Measurements from ENCODE around the gene ADAMTS1.

ADAMTS1 gene

DNA sequence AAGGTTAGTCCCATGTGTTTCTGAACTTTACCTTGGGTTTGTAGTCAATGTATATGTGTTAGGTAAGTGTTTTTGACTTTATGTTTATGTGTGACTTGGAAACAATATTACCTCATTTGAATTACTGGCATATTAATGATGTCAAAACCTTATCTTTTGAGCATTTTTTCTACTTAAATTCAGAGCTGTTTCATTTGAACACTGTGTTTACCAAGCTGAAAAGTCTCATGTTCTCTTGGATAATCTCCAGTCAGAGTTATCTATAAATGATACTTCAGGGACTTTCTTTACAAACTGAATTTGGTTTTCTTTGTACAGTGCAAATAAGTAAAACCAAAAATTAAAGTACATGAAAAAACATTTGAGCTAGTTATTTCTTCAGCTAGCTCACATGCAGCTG lies 30.0 kb downstream of the ADAMTS1 start:
- Histone ChIP-seq H2BK12ac (ENCODE audit: low read length in 2 of 2) (no peak overlapping the region), H4K8ac (ENCODE audit: low read length) (no peak overlapping the region), H2BK120ac (ENCODE audit: low read depth, low read length) (no peak overlapping the region), H3K79me1 (replicated peaks; ENCODE audit: low read length, poor library complexity, severe bottlenecking) (no peaks in the 10 kb centered on the region), H3K9ac (ENCODE audit: low read length) (peak overlapping the region; percentile 73), H3K14ac (ENCODE audit: low read length in 2 of 2) (no peak overlapping the region), H3K9me3 (ENCODE audit: control insufficient read depth, low read length) (no peaks in the 10 kb centered on the region), H3K36me3 (ENCODE audit: control insufficient read depth in 1 of 2, insufficient read depth in 2 of 2, low read depth in 1 of 2, low read length in 2 of 2) (no peaks in the 10 kb centered on the region), H2BK15ac (ENCODE audit: low read depth, poor library complexity, severe bottlenecking) (no peak overlapping the region), H3K27me3 (ENCODE audit: control insufficient read depth in 1 of 2, insufficient read depth in 1 of 2, low read length in 2 of 2) (no peaks in the 10 kb centered on the region), H3K4me3 (ENCODE audit: insufficient read depth in 1 of 2, low read depth in 1 of 2, low read length in 2 of 2) (no peak overlapping the region), H3K4me1 (ENCODE audit: control insufficient read depth, insufficient read depth, low read depth, low read length) (no peaks in the 10 kb centered on the region), H3K18ac (ENCODE audit: low read depth in 1 of 2, low read length in 2 of 2) (no peak overlapping the region), H3K27ac (ENCODE audit: low read length, poor library complexity, severe bottlenecking) (no peak overlapping the region), H4K91ac (ENCODE audit: low read length) (no peak overlapping the region), H3K4ac (ENCODE audit: low read depth in 1 of 2, low read length in 2 of 2) (no peak overlapping the region), H3K4me2 (ENCODE audit: low read length, poor library complexity, severe bottlenecking) (no peak overlapping the region), H3K23ac (ENCODE audit: low read length in 2 of 2) (no peak overlapping the region), H2BK5ac (ENCODE audit: low read depth, low read length, poor library complexity, severe bottlenecking) (no peak overlapping the region), H2AFZ (ENCODE audit: low read depth, low read length) (no peak overlapping the region), H2AK5ac (ENCODE audit: low read length, severe bottlenecking) (no peak overlapping the region)
- no peak for DNase-seq

- Histone ChIP-seq H2BK15ac (ENCODE audit: low read depth, poor library complexity, severe bottlenecking) (peak overlapping the region; percentile 21), H2AK5ac (ENCODE audit: low read length, severe bottlenecking) (no peak overlapping the region), H2BK5ac (ENCODE audit: low read depth, low read length, poor library complexity, severe bottlenecking) (no peak overlapping the region), H3K18ac (ENCODE audit: low read depth in 1 of 2, low read length in 2 of 2) (no peak overlapping the region), H2BK120ac (ENCODE audit: low read depth, low read length) (no peak overlapping the region), H3K4me2 (ENCODE audit: low read length, poor library complexity, severe bottlenecking) (no peak overlapping the region), H3K4me3 (ENCODE audit: insufficient read depth in 1 of 2, low read depth in 1 of 2, low read length in 2 of 2) (no peak overlapping the region), H3K27me3 (ENCODE audit: control insufficient read depth in 1 of 2, insufficient read depth in 1 of 2, low read length in 2 of 2) (no peaks in the 10 kb centered on the region), H3K27ac (ENCODE audit: low read length, poor library complexity, severe bottlenecking) (no peak overlapping the region), H3K4me1 (ENCODE audit: control insufficient read depth, insufficient read depth, low read depth, low read length) (no peaks in the 10 kb centered on the region), H3K36me3 (ENCODE audit: control insufficient read depth in 1 of 2, insufficient read depth in 2 of 2, low read depth in 1 of 2, low read length in 2 of 2) (no peaks in the 10 kb centered on the region), H4K91ac (ENCODE audit: low read length) (no peak overlapping the region), H4K8ac (ENCODE audit: low read length) (no peak overlapping the region), H3K79me1 (replicated peaks; ENCODE audit: low read length, poor library complexity, severe bottlenecking) (no peaks in the 10 kb centered on the region), H3K23ac (ENCODE audit: low read length in 2 of 2) (no peak overlapping the region), H2AFZ (ENCODE audit: low read depth, low read length) (no peak overlapping the region), H2BK12ac (ENCODE audit: low read length in 2 of 2) (no peak overlapping the region), H3K9ac (ENCODE audit: low read length) (no peak overlapping the region), H3K14ac (ENCODE audit: low read length in 2 of 2) (no peak overlapping the region), H3K4ac (ENCODE audit: low read depth in 1 of 2, low read length in 2 of 2) (no peak overlapping the region), H3K9me3 (ENCODE audit: control insufficient read depth, low read length) (no peaks in the 10 kb centered on the region)
- DNase-seq, result no peak
- WGBS, result no CpG with 5 or more reads among the region's 1 CpG
Measured at GRCh38 chr21:26814386-26814785, 30.8 kb downstream of the ADAMTS1 start.

DNA sequence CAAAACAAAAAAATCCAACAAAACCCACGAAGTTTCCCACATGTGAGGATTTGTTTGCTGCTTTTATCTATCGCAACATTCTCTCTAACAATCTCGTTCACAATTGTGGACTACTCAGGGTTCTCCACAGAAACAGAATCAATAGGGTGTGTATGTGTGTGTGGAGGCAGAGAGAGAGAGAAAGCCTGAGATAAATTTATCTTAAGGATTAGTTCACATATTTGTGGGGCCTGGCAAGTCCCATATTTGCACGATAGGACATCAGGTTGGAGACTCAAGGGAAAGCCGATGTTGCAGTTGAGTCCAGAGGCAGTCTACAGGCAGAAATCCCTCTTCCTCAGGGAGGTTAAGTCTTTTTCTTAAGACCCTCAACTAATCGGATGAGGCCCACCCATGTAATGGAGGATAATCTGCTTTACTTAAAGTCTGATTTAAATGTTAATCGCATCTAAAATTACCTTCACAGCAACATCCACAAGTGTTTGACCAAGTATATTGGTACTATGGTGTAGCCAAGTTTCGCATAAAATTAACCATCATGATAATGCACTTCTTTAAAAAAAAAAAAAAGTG lies 31.7 kb downstream of the ADAMTS1 start:
- no peak overlapping the region for H4K8ac ChIP-seq (ENCODE audit: low read length)

GRCh38 chr21:26812173-26812572 lies 33.0 kb downstream of the ADAMTS1 start:
- Histone ChIP-seq H2BK5ac (ENCODE audit: low read depth, low read length, poor library complexity, severe bottlenecking) (no peak overlapping the region), H3K18ac (ENCODE audit: low read depth in 1 of 2, low read length in 2 of 2) (no peak overlapping the region), H3K4me2 (ENCODE audit: low read length, poor library complexity, severe bottlenecking) (no peak overlapping the region), H3K14ac (ENCODE audit: low read length in 2 of 2) (no peak overlapping the region), H3K4me1 (ENCODE audit: control insufficient read depth, insufficient read depth, low read depth, low read length) (no peaks in the 10 kb centered on the region), H4K8ac (ENCODE audit: low read length) (no peak overlapping the region), H3K36me3 (ENCODE audit: control insufficient read depth in 1 of 2, insufficient read depth in 2 of 2, low read depth in 1 of 2, low read length in 2 of 2) (no peaks in the 10 kb centered on the region), H3K27ac (ENCODE audit: low read length, poor library complexity, severe bottlenecking) (no peak overlapping the region), H3K4me3 (ENCODE audit: insufficient read depth in 1 of 2, low read depth in 1 of 2, low read length in 2 of 2) (no peak overlapping the region), H2AK5ac (ENCODE audit: low read length, severe bottlenecking) (no peak overlapping the region), H3K79me1 (replicated peaks; ENCODE audit: low read length, poor library complexity, severe bottlenecking) (no peaks in the 10 kb centered on the region), H2BK12ac (ENCODE audit: low read length in 2 of 2) (no peak overlapping the region), H2BK15ac (ENCODE audit: low read depth, poor library complexity, severe bottlenecking) (no peak overlapping the region), H3K9me3 (ENCODE audit: control insufficient read depth, low read length) (no peaks in the 10 kb centered on the region), H2BK120ac (ENCODE audit: low read depth, low read length) (no peak overlapping the region), H2AFZ (ENCODE audit: low read depth, low read length) (no peak overlapping the region), H4K91ac (ENCODE audit: low read length) (no peak overlapping the region), H3K27me3 (ENCODE audit: control insufficient read depth in 1 of 2, insufficient read depth in 1 of 2, low read length in 2 of 2) (no peaks in the 10 kb centered on the region), H3K9ac (ENCODE audit: low read length) (no peak overlapping the region), H3K4ac (ENCODE audit: low read depth in 1 of 2, low read length in 2 of 2) (no peak overlapping the region), H3K23ac (ENCODE audit: low read length in 2 of 2) (no peak overlapping the region)
- DNase-seq, result no peak
- WGBS, result no CpG with 5 or more reads among the region's 1 CpG

More for the DNA sequence above, 31.7 kb downstream of the ADAMTS1 start:
- no peak overlapping the region for H2BK15ac ChIP-seq (ENCODE audit: low read depth, poor library complexity, severe bottlenecking)
- H2BK120ac ChIP-seq (ENCODE audit: low read depth, low read length), result no peak overlapping the region
- H3K4ac ChIP-seq (ENCODE audit: low read depth in 1 of 2, low read length in 2 of 2), result no peak overlapping the region
- H3K4me2 ChIP-seq (ENCODE audit: low read length, poor library complexity, severe bottlenecking), result no peak overlapping the region
- no peak overlapping the region for H3K14ac ChIP-seq (ENCODE audit: low read length in 2 of 2)
- H3K27ac ChIP-seq (ENCODE audit: low read length, poor library complexity, severe bottlenecking), result no peak overlapping the region
- H2BK5ac ChIP-seq (ENCODE audit: low read depth, low read length, poor library complexity, severe bottlenecking), result no peak overlapping the region
- H3K23ac ChIP-seq (ENCODE audit: low read length in 2 of 2), result no peak overlapping the region
- H3K36me3 ChIP-seq (ENCODE audit: control insufficient read depth in 1 of 2, insufficient read depth in 2 of 2, low read depth in 1 of 2, low read length in 2 of 2), result no peaks in the 10 kb centered on the region
- H4K91ac ChIP-seq (ENCODE audit: low read length), result no peak overlapping the region
- no peak overlapping the region for H2AFZ ChIP-seq (ENCODE audit: low read depth, low read length)
- 86% methylated on average over 4 of the region's 8 CpGs for WGBS
- no peak overlapping the region for H2BK12ac ChIP-seq (ENCODE audit: low read length in 2 of 2)
- H3K4me1 ChIP-seq (ENCODE audit: control insufficient read depth, insufficient read depth, low read depth, low read length), result no peaks in the 10 kb centered on the region
- no peak for DNase-seq
- H3K79me1 ChIP-seq (replicated peaks; ENCODE audit: low read length, poor library complexity, severe bottlenecking), result no peaks in the 10 kb centered on the region
- H3K27me3 ChIP-seq (ENCODE audit: control insufficient read depth in 1 of 2, insufficient read depth in 1 of 2, low read length in 2 of 2), result no peaks in the 10 kb centered on the region
- H3K18ac ChIP-seq (ENCODE audit: low read depth in 1 of 2, low read length in 2 of 2), result no peak overlapping the region
- no peak overlapping the region for H3K9ac ChIP-seq (ENCODE audit: low read length)
- no peaks in the 10 kb centered on the region for H3K9me3 ChIP-seq (ENCODE audit: control insufficient read depth, low read length)
- no peak overlapping the region for H3K4me3 ChIP-seq (ENCODE audit: insufficient read depth in 1 of 2, low read depth in 1 of 2, low read length in 2 of 2)
- H2AK5ac ChIP-seq (ENCODE audit: low read length, severe bottlenecking), result no peak overlapping the region

Data from mesenchymal stem cell (in vitro differentiated cells and primary cell).